GM21423 (cell line): ENCODE measurements around the gene BAZ2B.
A peak's percentile ranks its signal among the peaks of the same experiment; 100 is the strongest.

Experiments used
- ATAC-seq: cut with Tn5 transposase; IDR thresholded peaks from one replicate; pipeline ENCODE4 v1.9.1; 2021; ENCODE audit warnings: mild to moderate bottlenecking, moderate library complexity; ENCODE audit not compliant: unreplicated experiment

The BAZ2B gene

DNA sequence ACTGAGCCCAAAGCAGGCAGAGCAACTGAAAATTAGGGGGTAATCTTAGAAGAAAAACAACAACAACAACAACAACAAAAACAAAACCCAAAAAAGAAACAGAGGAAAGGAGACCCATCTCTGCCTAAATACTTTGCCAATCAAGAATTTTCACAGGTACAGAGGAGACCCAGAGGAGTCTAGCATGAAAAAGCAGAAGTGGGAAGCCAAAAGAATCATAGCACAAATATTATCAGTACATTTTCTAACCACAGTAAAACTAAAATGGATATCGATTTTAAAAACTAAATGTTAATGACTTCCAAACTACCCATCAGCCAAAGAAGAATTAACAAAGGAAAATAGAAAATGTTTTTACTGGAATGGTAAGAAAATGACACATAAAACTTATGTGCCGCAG is 148.1 kb downstream of the BAZ2B start:
- no peak for ATAC-seq

DNA sequence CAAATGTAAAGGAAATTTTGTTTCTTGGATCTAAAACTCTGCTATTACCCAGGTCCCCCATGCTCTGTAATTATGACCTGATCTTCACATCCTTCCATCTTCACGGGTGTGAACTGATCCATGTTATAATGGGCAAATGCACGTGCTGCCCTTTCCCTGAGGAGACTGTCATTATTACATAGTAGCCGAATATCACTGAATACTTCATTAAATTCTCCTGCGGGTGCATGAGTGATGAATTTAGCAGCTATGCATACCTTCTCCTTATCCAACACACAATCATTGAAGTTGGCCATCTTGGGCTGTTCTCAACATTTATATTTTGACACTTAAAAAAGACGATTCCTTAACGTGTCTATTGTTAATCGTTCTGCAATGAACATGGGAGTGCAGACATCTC is 153.4 kb downstream of the BAZ2B start:
- ATAC-seq, result no peak

DNA sequence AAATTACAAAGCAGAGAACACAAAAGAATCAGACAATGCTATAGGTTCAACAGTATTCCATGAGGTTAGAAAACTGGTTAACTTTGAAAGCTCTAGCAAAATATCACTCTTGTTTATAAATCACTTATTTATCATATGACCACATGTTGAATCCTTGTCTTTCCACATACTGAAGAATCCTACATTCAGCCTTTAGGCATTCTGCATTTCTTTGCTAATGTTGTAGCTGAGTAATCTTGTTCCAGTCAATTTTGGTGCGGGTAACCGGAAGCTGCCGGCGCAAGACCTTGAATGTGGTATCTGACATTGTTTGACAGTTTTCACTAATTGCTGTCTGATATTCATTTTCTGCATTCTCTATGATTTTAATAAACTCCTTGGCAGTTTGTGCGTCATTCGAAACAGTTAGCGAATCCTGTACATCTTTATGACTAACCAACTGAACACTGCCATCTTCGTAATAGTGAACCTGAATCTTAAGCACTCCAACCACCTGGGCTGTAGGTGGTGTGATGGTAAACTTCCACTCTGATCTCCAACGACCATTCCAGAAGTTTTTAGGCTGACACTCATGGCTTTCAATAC is 154.1 kb downstream of the BAZ2B start:
- ATAC-seq, result no peak

DNA sequence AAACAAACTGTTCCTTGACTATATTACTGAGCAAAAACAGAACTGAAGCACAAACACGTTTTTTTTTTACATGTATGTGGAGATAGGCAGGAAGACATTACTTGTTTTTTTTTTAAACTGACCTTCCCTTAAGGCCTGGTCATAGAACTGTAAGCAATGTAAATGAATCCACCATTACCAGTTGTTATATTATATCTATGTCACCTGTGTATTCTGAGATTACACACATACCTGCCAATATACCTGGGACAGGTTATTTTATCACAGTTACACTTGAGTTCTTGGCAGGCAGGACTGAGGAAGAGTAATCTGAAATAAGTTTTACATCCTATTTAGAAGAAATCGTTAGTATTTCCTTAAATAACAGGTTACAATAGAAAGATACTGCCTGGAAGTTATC is 155.3 kb downstream of the BAZ2B start:
- no peak for ATAC-seq

DNA sequence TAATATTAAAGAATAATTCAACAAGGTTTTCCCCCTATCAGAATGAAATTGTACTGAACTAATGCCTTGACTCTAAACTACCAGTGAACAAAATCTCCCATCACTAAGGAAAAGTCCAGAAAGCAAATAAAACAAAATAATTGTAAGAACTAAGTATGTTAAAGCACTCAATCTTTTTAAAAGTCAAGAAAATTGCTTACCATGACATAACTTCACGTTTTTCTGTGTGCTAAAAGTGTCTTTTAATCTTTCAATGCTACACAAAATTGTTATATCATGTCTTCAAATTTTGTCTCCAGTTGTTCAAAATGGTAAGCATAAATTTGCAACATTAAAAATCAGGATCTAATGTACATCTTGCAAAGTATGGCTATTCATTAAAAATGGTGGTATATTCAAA is 156.1 kb downstream of the BAZ2B start:
- no peak for ATAC-seq

DNA sequence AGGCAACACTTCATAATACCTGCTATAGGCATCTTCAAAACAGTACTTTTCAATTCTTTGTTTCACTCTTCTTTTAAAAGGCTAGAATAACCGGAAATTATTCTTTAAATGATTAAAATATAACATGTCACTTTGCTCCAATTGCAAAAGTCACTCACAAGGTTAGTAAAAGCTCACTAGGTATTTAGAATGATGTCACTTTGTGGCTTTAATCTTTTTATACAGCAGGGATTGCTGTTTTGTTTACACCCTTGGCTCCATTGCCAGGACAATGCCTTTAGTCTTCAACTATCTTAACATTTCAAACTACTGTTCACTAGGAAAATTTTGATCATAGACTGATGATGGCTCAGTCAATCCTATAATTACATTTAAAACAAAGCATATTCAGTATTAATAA is 157.1 kb downstream of the BAZ2B start:
- ATAC-seq, result no peak

DNA sequence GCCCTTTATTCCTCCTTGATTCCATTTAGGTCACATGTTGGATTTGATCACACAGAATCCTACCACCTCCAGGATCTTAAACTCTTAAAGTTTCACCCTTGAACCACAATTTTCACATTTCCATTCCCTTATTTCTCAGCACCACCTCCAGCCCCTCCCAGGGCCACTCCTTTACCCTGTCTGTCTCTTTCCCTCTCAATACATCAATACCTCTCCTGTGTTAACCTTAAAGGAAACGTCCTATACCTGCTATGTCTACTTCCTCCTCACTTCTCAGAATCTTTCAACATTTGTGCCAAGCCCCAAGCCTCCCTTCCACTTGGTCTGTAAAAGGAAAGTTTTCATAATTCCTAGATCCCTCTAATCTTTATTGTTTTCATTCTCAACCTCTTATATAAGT is 158.8 kb downstream of the BAZ2B start:
- ATAC-seq, result no peak

DNA sequence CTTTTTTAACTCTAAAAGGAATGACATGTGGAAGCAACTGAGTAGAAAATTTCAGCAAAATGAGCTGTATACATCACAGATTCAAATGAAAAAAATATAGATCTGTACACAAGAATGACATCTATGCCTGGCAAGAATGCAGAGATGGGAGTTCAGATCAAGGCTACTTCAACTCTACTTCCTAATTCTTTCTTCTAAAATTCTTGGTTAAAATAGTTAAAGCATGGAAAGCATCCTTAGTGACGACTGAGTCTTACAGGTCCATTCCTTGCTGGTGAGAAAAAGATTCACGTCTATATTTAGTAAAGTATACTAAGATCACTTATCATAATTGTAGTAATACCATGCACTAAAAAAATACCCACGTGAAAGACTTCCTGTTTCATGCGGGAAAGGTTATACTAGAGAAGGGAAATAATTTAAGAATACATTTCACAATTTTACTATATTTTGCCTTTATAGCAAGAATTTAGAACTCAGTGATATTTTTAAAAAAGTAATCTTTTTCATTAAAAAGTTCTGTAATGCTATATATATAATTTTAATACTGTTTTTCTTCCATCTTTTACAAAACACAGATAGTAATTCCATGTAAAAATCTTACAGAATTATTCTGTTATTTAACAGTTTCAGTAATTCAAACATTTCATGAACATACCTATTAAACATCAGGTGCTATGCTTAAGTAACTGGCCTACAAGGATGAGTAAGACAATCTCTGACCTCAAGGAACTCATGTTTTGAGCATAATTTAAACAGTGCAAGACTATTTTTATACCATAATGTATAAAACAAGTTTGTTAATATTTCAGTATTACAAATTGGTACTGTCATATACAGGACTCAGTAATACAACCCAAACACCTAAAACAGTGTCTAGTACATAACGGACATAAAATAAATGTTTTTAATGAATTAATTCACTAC is 159.6 kb downstream of the BAZ2B start:
- no peak for ATAC-seq

DNA sequence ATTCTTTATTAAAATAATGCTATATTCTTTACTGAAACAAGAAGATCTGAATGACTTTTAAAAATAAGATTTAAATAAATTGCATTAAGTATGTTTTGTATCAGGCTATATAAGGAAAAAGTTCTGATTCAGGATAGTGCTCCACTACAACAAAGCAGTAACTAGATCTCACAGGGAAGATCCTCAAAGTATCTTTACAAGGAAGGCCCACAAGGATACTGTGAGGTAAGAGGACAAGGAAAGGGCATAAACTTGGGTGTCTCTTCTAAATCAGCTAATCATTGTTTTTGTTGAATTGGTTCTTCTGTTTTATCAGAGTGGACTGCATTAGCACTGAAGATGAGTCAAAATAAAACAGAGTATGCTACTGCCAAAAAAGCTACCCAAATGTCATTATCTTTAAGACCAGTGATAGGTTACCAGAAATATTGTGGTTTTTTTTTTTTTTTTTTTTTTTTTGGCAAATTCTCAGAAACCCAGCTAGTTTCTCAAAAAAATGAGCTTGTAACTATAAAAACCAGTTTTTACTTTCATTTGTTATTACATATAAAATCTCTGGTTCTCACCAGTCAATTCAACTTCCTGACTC is 160.9 kb downstream of the BAZ2B start:
- ATAC-seq, result no peak

DNA sequence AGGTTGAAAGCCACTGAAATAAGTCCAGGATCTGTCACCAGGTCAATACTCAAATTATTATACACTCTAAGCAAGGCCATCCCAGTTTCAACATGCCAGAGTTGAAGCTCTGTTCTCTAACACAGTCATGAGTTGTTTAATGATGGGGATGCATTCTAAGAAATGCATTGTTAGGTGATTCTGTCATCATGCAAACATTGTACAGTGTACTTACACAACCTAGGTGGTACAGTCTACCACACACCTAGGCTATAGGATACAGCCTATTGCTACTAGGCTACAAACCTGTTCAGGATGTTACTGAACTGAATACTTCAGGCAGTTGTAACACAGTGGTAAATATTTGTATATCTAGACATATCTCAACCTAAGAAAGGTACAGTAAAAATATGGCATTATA is 162.2 kb downstream of the BAZ2B start:
- ATAC-seq, result no peak

DNA sequence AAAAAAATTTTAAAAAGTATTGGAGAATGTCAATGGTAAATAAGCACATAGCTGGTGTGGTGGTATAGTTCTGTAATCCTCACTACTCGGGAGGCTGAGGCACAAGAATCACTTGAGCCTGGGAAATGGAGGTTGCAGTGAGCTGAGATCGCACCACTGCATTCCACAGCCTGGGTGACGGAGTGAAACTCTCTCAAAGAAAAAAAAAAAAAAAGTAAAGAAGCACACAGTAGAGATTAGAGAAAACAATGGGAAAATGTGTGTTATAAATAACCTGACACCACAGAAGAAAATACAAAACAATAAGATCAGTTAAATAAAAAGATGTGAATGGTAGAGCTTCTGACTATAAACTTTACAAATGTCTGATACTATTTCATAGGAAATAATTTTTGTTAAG is 166.2 kb downstream of the BAZ2B start:
- ATAC-seq, result no peak

DNA sequence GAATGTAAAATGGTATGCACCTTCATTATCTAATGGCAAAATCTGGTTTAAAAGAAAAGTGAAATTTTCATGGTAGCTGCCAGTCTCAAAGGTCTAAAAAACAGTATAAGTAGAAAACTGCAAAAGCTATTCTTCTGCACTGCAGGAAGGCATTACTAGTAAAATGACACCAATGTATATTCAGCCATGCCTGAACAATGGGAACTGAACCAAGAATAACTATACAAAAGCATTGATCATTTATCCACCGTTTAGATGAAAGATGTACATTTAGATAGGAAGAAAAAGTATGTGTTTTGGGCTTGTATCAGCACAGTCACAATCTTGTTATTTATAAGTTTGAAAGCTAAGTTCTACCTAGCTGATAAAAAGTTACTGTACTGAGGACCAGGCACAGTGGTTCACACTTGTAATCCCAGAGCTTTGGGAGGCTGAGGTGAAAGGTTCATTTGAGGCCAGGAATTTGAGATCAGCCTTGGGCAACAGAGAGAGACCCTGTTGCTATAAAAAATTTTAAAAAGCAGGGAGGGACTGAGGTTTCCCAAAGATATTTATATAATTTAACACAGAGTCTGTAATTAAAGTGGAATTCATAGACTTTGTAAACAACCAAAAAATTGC is 166.7 kb downstream of the BAZ2B start:
- no peak for ATAC-seq

DNA sequence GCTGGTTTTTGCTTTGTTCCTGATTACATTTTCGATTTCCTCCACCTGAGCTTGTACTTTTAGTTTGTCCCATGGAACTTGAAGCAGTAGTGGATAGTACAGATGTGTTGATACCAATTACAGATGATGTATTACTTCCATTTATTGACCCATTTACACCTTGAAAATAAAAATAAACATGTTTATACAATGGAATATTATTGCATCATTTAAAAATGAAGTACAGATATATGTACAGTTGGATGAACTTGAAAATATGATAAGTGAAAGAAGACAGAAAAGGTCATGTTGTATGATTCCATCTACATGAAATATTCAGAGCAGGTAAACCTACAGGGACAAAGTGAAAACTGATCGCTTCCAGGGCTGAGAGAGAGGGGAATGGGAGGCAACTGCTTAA is 169.5 kb downstream of the BAZ2B start:
- ATAC-seq, result no peak

DNA sequence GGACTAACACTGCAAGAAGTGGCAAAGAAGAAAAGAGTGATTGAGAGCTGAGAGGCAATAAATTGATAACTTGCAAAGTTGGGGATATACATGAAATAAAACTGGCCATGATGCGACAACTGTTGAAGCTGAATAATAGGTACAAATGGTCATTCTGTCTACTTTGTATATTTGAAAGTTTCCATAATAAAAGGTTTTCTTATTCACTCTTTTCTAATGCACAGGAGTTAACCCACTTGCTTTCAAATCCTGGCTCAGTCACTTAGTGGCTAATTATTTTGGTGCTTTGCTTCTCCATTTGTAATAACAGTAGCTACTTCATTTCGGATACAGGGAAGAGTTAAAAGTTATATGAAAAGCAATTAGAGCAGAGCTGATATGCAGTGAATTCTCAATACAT is 170.1 kb downstream of the BAZ2B start:
- ATAC-seq, result no peak

DNA sequence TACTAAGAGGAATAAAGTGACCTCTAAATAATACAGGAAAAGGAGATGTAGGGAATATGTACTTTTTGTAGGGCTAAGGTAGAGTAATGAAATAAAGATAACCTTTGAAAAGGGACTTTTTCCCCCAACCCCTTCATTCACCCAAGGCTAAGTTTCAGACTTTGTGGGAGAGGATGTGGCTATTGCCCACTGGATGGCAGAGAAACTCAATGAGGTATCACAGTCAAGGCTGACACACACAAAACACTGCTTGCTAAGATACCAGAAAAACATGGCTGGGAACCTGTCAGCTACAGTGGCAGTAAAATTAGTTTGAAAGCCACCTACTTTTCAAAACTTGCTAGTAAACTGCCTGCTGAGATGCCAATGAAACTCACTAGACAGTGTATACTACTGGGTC is 171.0 kb downstream of the BAZ2B start:
- peak; percentile 67 for ATAC-seq

DNA sequence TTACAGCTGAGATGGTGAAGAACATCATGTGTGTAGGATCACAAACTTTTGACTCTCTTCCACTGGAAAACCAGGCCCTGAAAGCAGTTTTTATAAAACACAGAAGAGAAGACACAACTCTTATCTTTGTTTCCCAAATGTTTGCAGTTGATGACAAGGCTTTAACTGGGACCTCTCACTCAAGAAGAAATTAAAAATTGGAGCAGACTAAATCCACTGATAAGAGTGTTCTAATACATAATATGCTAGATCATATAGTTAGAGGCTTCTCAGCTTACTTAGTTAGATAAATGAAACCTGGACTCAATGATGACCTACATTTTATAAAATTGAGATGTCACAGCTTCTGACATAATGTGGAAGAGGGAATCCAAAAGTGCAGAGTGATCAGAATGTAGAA is 171.6 kb downstream of the BAZ2B start:
- no peak for ATAC-seq

DNA sequence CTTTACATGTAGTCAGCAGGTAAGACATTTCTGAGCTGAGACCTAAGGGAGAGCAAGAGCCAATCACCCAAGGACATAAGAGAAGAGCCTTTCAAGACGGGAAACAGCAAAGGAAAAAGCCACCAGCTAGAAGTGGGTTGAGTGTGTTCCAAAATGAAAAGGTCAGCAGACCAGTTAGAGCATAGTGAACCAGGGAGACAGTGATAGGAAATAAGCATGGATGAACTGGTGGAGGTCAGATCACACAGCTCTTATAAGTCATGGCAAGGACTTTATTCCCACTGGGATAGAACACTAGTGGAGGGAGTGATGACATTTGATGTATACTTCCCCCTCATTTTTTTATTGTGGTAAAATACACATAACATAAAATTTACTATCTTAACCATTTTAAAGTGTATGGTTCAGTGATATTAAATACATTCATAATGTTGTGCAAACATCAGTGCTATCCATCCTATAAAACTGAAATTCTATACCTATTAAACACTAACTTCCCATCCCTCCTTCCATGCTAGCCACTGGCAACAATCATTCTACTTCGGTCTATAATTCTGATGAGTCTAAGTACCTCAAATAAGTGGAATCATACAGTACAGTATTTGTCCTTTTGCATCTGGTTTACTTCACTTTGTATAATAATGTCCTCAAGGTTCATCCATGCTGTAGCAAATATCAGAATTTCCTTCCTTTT is 174.0 kb downstream of the BAZ2B start:
- ATAC-seq, result no peak

DNA sequence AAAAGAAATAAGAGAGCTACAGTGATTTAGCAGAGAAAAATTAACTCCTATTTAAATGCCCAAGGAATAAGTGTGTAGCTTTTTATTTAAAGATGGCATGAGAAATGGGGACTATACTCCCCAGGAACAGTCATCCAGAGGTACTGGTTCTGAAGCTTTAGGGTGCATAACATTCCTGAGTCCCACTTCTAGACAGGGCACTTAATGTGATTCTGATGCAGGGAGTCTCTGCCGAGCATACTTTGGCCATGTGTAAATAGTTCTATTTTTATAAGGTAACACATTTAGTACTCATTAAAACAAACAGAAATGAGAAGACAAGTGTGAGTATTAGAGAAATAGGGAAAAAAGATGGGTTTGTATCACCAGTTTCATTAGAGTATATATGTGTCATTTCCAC is 175.2 kb downstream of the BAZ2B start:
- no peak for ATAC-seq

DNA sequence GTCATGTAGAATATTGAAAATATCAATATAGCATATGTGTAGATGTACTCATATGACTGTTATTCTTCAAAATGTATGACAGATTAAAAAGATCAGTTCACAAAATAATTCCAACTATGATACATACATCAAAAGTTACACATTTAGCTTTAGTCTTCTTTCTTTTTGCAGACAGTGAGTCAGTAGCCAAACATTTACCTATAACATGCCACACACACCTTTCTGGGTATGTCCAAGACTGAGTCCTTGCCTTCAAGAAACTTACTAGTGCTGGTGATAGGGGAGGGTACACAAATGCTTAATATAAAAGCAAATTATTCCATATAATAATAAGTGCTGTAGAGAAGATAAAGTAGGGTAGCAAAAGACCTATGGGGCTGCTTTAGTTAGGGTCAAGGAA is 176.9 kb downstream of the BAZ2B start:
- ATAC-seq, result no peak

DNA sequence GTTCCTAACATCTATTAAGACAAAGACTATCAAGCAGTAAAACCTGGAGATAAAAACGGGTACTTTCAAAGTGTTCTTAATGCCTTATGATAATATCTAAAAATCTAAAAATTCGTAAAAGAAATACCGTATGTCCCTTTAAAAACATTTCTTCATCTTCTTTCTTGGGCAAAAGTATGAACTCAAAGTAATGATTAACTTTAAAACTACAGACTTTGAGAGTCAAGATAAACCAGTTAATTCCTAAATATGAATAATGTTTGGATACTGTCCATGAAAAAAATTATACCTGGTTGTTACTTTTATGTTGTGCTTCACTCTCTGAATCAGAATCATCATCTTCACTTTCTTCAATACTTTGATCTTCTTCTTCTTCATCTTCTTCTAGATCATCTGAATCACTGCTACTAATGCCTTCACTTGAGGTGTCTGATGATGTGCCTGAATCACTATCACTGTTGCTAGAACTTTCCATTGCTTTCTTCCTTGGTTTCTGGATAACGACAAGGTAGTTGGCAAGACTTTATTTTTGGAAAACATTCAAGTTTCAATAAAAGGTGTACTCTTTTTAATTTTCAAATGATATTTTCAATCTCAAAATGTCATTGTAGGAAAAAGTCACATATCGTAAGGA is 177.5 kb downstream of the BAZ2B start:
- no peak for ATAC-seq

DNA sequence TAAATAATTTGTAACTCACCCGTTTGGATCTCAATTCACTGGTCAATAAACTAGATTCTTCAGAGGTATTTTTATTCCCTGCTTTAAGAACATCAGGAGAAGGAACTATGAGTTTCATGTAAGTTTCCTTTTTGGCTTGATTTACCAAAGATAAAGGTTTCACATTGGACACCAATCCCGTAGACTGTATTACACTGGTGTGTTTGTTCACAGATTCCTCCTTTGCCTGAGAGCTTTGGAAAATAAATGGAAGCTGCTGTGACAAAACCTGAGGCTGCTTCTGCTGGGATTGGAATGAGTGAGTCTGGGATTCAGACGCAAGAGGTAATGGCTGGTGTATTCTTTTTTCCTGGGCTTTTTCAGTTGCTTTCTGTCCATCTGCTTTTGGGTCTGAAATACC is 178.1 kb downstream of the BAZ2B start:
- no peak for ATAC-seq
